Measurements from ENCODE around the gene ATIC. TPM values are rescaled to one million over a fixed set of nuclear protein-coding genes. Genes with fewer than 3 reads are reported as not detected.

Gene ATIC
- total and polyA plus RNA-seq, 12 donors, result 36.1 to 106 (median 48.0) TPM

DNA sequence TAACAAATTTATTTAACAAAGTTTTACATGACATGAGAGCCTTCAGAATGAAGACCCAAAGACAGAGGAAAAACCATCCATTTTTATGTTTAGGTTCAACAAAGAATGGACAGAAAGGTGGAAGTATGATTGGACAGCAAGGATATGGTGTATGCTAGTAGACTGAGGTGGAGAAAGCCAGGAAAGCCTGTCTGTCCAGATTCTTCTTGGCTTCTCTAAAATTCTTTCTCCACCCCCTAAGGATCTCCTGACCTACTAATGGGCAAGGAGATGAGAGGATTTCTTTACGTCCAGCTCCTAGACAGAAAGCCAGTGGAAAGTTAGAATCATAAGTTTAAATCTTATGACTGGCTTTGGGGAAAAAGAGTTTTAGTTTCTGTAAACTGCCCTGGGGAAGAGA is 3.0 kb downstream of the ATIC start:
- DNase-seq (no peak), ATAC-seq (no peak)
- H3K27me3 ChIP-seq, result no peaks in the 10 kb centered on the region
- WGBS, 2 donors, result 73 to 78% methylated on average over 1 of the region's 1 CpG
- H3K27ac ChIP-seq, result no peak overlapping the region
- peaks cover 0 to 14% (median 8%) of the 10 kb centered on the region in 9 donors for H3K4me1 ChIP-seq
- intact Hi-C loops (cut with DNase I), result no loop called here
- H3K36me3 ChIP-seq, result peaks cover 0 to 38% (median 3%) of the 10 kb centered on the region in 9 donors
- TF ChIP-seq, protein P1, sequence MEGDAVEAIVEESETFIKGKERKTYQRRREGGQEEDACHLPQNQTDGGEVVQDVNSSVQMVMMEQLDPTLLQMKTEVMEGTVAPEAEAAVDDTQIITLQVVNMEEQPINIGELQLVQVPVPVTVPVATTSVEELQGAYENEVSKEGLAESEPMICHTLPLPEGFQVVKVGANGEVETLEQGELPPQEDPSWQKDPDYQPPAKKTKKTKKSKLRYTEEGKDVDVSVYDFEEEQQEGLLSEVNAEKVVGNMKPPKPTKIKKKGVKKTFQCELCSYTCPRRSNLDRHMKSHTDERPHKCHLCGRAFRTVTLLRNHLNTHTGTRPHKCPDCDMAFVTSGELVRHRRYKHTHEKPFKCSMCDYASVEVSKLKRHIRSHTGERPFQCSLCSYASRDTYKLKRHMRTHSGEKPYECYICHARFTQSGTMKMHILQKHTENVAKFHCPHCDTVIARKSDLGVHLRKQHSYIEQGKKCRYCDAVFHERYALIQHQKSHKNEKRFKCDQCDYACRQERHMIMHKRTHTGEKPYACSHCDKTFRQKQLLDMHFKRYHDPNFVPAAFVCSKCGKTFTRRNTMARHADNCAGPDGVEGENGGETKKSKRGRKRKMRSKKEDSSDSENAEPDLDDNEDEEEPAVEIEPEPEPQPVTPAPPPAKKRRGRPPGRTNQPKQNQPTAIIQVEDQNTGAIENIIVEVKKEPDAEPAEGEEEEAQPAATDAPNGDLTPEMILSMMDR (IDR thresholded peaks at IDR 0.05), result no peak
- H3K4me3 ChIP-seq, result no peak overlapping the region
- no peaks in the 10 kb centered on the region for H3K9me3 ChIP-seq

DNA sequence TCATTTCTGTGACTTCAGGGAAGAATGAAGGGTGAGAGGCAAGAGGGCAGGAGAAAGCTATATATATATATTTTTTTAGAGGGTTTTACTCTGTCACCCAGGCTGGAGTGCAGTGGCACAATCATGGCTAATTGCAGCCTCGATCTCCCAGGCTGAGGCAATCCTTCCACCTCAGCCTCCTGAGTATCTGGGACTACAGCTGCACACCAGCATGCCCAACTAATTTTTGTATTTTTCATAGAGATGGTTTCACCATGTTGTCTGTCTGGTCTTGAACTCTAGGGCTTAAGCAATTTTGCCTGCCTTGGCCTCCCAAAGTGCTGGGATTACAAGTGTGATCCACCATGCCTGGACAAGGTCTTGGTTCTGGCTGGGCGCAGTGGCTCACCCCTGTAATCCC is 3.4 kb downstream of the ATIC start:
- ATAC-seq (no peak), DNase-seq (no peak)
- peaks cover 0 to 42% (median 7%) of the 10 kb centered on the region in 9 donors for H3K36me3 ChIP-seq
- TF ChIP-seq, protein P1 (IDR thresholded peaks at IDR 0.05), result no peak
- H3K27me3 ChIP-seq, result no peaks in the 10 kb centered on the region
- intact Hi-C loops (cut with DNase I), result no loop called here
- peaks cover 0 to 14% (median 8%) of the 10 kb centered on the region in 9 donors for H3K4me1 ChIP-seq
- 95 to 96% methylated on average over 2 of the region's 2 CpGs for WGBS, 2 donors
- no peak overlapping the region for H3K27ac ChIP-seq
- H3K4me3 ChIP-seq, result no peak overlapping the region
- no peaks in the 10 kb centered on the region for H3K9me3 ChIP-seq

DNA sequence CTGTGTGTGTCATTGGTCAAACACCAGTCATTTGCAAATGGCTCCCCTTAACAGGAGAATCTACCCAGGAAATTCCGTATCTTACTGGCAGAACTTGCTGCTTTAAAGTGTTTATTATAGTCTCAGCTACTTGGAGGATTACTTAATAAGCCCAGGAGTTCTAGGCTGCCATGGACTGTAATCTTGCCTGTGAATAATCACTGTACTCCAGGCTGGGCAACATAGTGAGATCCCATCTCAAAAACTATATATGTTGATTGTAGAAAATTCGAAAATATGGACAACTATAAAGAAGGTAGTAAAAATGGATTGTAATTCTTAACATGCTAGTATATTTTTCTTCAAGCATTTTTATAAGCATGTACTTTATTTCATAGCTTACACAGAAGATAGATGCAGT is 4.5 kb downstream of the ATIC start:
- Histone ChIP-seq H3K9me3 (no peaks in the 10 kb centered on the region), H3K4me1 (peaks cover 0 to 14% (median 3%) of the 10 kb centered on the region in 9 donors), H3K36me3 (peaks cover 0 to 52% (median 10%) of the 10 kb centered on the region in 9 donors), H3K27ac (no peak overlapping the region), H3K4me3 (no peak overlapping the region), H3K27me3 (no peaks in the 10 kb centered on the region)
- WGBS, 2 donors, result 85 to 88% methylated on average over 2 of the region's 2 CpGs
- TF ChIP-seq, protein P1 (IDR thresholded peaks at IDR 0.05), result no peak
- ATAC-seq (no peak), DNase-seq (no peak)
- intact Hi-C loops (cut with DNase I), result no loop called here

DNA sequence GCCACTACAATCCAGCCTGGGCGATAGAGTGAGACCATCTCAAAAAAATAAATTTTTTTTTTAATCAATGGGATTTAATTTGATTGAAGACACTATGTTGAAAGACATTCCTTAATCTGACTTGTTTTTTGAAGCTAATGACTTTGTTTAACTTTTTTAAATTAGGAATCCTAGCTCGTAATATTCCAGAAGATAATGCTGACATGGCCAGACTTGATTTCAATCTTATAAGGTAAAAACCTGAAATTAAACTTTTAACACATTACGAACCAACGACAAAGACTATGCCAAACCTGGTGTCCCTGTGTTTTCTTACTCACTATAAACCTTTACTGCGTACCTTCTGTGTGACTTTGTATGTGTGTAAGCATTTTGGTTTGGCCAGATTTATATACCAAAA is 7.6 kb downstream of the ATIC start:
- Histone ChIP-seq H3K27me3 (no peaks in the 10 kb centered on the region), H3K27ac (no peak overlapping the region), H3K9me3 (no peaks in the 10 kb centered on the region), H3K4me1 (no peaks in the 10 kb centered on the region), H3K36me3 (peaks cover 0 to 74% (median 10%) of the 10 kb centered on the region in 9 donors), H3K4me3 (no peak overlapping the region)
- ATAC-seq, result no peak
- TF ChIP-seq, protein P1 (IDR thresholded peaks at IDR 0.05), result no peak
- intact Hi-C loops (cut with DNase I), result no loop called here
- no peak for DNase-seq
- 96 to 97% methylated on average over 5 of the region's 5 CpGs for WGBS, 2 donors
